AG09309 (cell line): ENCODE measurements around the gene TBX20.

Experiments used
- DNase-seq: peaks from one replicate; pipeline ENCODE4 v3.0.0-alpha.2; 2010; ENCODE audit warnings: low read depth
- H3K4me3 ChIP-seq: 2 replicates; pipeline ENCODE4 v1.5.1; 2011; ENCODE audit warnings: mild to moderate bottlenecking, low read depth, low read length, moderate library complexity; ENCODE audit not compliant: control insufficient read depth
- CTCF ChIP-seq: IDR thresholded peaks from 2 replicates; pipeline ENCODE4 v1.5.1; 2011; ENCODE audit warnings: mild to moderate bottlenecking, low read depth, low read length, inconsistent platforms; ENCODE audit not compliant: insufficient read depth, control insufficient read depth; ENCODE audit errors: missing control alignments

The TBX20 gene

GRCh38 chr7:35253710-35254495 is at the start of gene TBX20:
TBX20 (minus strand) TSS chr7:35254100; CDS start chr7:35253620, 480 bp downstream.
- no peak for TF ChIP-seq CTCF
- H3K4me3 ChIP-seq: peak within 1 kb of the TSS; percentile 14

GRCh38 chr7:35289376-35289775 is 35.5 kb upstream of the TBX20 start:
- DNase-seq: no peak
- H3K4me3 ChIP-seq: no peak overlapping the region
- no peak for TF ChIP-seq CTCF

More at GRCh38 chr7:35253710-35254495, at the start of gene TBX20:
- DNase-seq: no peak

GRCh38 chr7:35286986-35287385 is 33.1 kb upstream of the TBX20 start:
- no peak for TF ChIP-seq CTCF
- H3K4me3 ChIP-seq: no peak overlapping the region
- DNase-seq: no peak

- TF ChIP-seq CTCF: no peak
- no peak overlapping the region for H3K4me3 ChIP-seq
- no peak for DNase-seq
Measured at GRCh38 chr7:35286422-35286821, 32.5 kb upstream of the TBX20 start.

GRCh38 chr7:35285799-35286198 is 31.9 kb upstream of the TBX20 start:
- no peak overlapping the region for H3K4me3 ChIP-seq
- no peak for DNase-seq
- no peak for TF ChIP-seq CTCF

GRCh38 chr7:35280902-35281301 is 27.0 kb upstream of the TBX20 start:
- TF ChIP-seq CTCF: no peak
- no peak for DNase-seq
- no peak overlapping the region for H3K4me3 ChIP-seq
